Lower leg skin (tissue), 3 donors: ENCODE results near the gene EHMT1.

Source experiments
- CTCF ChIP-seq, 3 donors: fragments of 450-650 bp; IDR thresholded peaks; one replicate each; pipeline ENCODE4 v1.5.1; 2016; ENCODE audit warnings: antibody characterized with exemption in 3 of 3, mild to moderate bottlenecking in 3 of 3, moderate library complexity in 2 of 3
- POLR2A ChIP-seq, 2 donors: fragments of 450-650 bp; IDR thresholded peaks; one replicate each; pipeline ENCODE4 v1.6.1; 2016 to 2017; ENCODE audit warnings: antibody characterized with exemption in 2 of 2, mild to moderate bottlenecking in 1 of 2, moderate library complexity in 1 of 2

GRCh38 chr9:137758067-137758466 is 139.3 kb downstream of the EHMT1 start:
- TF ChIP-seq CTCF (IDR thresholded peaks at IDR 0.05) (no peak), POLR2A (IDR thresholded peaks at IDR 0.05) (no peak)
